ENCODE results near the gene ATL1. TPM values are rescaled to one million over a fixed set of nuclear protein-coding genes. Genes with fewer than 3 reads are reported as not detected.

The ATL1 gene
- total and polyA plus RNA-seq, 2 experiments from 2014 or later, result 4.3 to 6.0 TPM

DNA sequence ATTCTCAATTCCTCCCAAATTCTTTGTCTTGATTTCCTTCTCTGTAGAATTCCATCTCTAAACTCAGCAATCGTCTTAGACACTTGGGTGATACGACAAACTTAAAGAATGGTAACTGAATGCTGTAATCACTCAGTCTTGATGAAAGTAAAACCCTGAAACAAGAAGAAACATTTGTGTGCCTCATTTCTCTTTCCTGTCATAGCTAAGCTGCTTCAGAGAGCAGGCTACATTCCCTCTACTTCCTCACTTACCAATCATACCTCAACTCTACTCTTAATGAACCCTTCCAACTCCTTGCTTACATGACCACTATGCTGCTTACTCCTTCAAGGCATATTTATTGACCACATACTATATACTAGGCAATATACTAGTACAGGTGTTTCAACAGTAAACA, 35.9 kb upstream of the ATL1 start:
- Histone ChIP-seq H4K20me1 (ENCODE audit: insufficient read depth, poor library complexity, severe bottlenecking) (peaks cover 89% of the 10 kb centered on the region), H3K9me2 (replicated peaks; ENCODE audit: insufficient read depth) (no peaks in the 10 kb centered on the region), H3K79me2 (peaks cover 100% of the 10 kb centered on the region), H3K27me3 (no peaks in the 10 kb centered on the region), H3K36me3 (replicated peaks; ENCODE audit: insufficient read depth, low read depth) (no peaks in the 10 kb centered on the region), H3K27ac (no peak overlapping the region), H3K4me3 (no peak overlapping the region), H3K9me3 (ENCODE audit: low read depth) (no peaks in the 10 kb centered on the region), H3K4me1 (ENCODE audit: insufficient read depth) (peaks cover 19% of the 10 kb centered on the region), H2AFZ (no peak overlapping the region), H3K4me2 (no peak overlapping the region)
- no peak for DNase-seq (ENCODE audit: low spot score)
- no peak for TF ChIP-seq EZH2phosphoT487 (IDR thresholded peaks at IDR 0.05; ENCODE audit: low read depth, severe bottlenecking, unreplicated experiment)
- no peak for TF ChIP-seq CTCF (IDR thresholded peaks at IDR 0.05; ENCODE audit: poor library complexity)
- TF ChIP-seq EZH2 (IDR thresholded peaks at IDR 0.05; ENCODE audit: borderline replicate concordance), result no peak
- 96% methylated on average over 2 of the region's 2 CpGs for WGBS (ENCODE audit: low lambda C conversion rate, missing lambda C conversion rate)

DNA sequence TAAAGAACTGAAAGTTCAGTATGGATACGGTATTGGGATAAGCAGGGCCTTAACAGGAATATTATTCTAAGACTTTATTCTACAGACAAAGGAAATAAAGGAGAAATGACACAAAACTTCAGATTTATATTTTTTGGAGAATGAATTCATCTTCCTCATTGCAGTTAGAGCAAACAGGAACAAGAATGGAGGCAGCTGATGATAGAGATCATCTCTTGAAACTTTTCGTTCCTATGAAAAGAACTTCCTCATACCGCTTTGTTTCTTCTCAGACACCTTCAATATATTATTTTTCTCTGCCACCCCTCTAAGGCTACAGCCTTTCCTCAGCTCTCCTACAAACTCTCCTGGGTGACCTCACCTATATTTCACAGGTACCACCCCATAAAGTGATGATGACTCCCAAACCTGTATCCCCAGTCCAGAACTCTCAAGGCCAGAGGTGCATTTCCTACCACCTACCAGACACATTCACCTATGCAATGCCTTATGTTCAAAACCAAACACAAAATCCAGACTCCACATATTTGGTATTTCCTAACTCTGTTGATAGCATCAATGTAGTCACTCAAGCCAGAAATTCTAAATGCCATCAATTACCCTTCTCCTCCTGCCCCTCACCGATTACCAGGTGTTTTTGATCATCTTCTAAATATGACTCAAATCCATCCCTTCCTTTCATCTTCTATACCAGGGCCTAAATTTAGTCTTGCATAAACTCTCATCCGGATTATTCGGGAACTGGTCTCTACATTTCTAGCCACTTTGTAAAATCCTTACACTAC, 35.0 kb upstream of the ATL1 start:
- Histone ChIP-seq H3K27ac (no peak overlapping the region), H3K36me3 (replicated peaks; ENCODE audit: insufficient read depth, low read depth) (no peaks in the 10 kb centered on the region), H2AFZ (no peak overlapping the region), H3K4me3 (no peak overlapping the region), H4K20me1 (ENCODE audit: insufficient read depth, poor library complexity, severe bottlenecking) (peaks cover 90% of the 10 kb centered on the region), H3K79me2 (peaks cover 100% of the 10 kb centered on the region), H3K4me1 (ENCODE audit: insufficient read depth) (peaks cover 21% of the 10 kb centered on the region), H3K9me3 (ENCODE audit: low read depth) (no peaks in the 10 kb centered on the region), H3K27me3 (no peaks in the 10 kb centered on the region), H3K9me2 (replicated peaks; ENCODE audit: insufficient read depth) (no peaks in the 10 kb centered on the region), H3K4me2 (no peak overlapping the region)
- no peak for DNase-seq (ENCODE audit: low spot score)
- TF ChIP-seq EZH2 (IDR thresholded peaks at IDR 0.05; ENCODE audit: borderline replicate concordance), result no peak
- no peak for TF ChIP-seq EZH2phosphoT487 (IDR thresholded peaks at IDR 0.05; ENCODE audit: low read depth, severe bottlenecking, unreplicated experiment)
- TF ChIP-seq CTCF (IDR thresholded peaks at IDR 0.05; ENCODE audit: poor library complexity), result no peak
- WGBS (ENCODE audit: low lambda C conversion rate, missing lambda C conversion rate), result 84% methylated on average over 6 of the region's 6 CpGs

- Histone ChIP-seq H3K4me3 (no peak overlapping the region), H3K79me2 (peaks cover 92% of the 10 kb centered on the region), H3K9me2 (replicated peaks; ENCODE audit: insufficient read depth) (no peaks in the 10 kb centered on the region), H3K9me3 (ENCODE audit: low read depth) (no peaks in the 10 kb centered on the region), H4K20me1 (ENCODE audit: insufficient read depth, poor library complexity, severe bottlenecking) (peaks cover 80% of the 10 kb centered on the region), H2AFZ (no peak overlapping the region), H3K27ac (no peak overlapping the region), H3K27me3 (no peaks in the 10 kb centered on the region), H3K36me3 (replicated peaks; ENCODE audit: insufficient read depth, low read depth) (no peaks in the 10 kb centered on the region), H3K4me2 (no peak overlapping the region), H3K4me1 (ENCODE audit: insufficient read depth) (peaks cover 20% of the 10 kb centered on the region)
- DNase-seq (ENCODE audit: low spot score), result no peak
- WGBS (ENCODE audit: low lambda C conversion rate, missing lambda C conversion rate), result 95% methylated on average over 1 of the region's 1 CpG
- TF ChIP-seq EZH2 (IDR thresholded peaks at IDR 0.05; ENCODE audit: borderline replicate concordance) (no peak), CTCF (IDR thresholded peaks at IDR 0.05; ENCODE audit: poor library complexity) (no peak), EZH2phosphoT487 (IDR thresholded peaks at IDR 0.05; ENCODE audit: low read depth, severe bottlenecking, unreplicated experiment) (no peak)
These were observed 31.9 kb upstream of the ATL1 start for GRCh38 chr14:50528000-50528399.
